ENCODE data around the gene SYT8.

The SYT8 gene

DNA sequence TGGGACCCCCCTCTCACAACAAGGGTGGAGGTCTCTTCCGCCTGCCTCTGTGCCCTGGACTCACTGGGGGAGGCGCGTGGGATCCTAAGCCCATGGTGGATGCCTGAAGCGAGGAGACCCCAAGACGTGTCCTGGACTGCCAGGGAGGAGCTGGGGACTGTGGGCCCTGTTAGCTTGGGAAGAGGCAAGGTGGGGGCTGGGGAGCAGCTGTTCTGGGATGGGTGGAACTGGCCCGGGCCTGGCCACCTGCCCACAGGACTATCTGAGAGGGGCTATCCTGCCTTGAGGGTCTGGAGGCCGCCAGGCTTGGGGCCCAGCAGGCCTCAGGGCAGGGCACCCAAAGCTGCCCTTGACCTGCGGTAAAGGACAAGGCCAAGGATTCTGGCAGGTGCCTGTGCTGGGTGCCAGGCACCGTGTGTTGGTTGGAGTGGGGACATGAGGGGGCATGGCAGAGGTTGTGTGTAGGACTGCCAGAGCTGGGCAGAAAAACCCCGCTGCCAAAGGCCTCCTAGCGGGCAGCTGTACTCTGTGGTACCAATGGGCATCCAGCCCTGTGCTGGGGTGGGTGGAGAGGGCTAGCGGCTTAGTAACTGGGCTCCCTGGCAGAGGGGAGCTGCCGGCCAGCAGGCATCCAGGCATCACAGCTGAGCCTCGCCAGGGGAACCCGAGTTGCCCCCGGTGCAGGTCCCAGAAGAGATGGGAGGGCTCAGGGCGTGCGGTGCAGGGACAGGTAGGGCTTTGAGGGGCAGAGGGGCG is 18.8 kb downstream of the SYT8 start:
- H3K27ac Mint-ChIP-seq = no peak overlapping the region
- no peaks in the 10 kb centered on the region for H3K27me3 Mint-ChIP-seq (ENCODE audit: low read depth)
- no peaks in the 10 kb centered on the region for H3K9me3 Mint-ChIP-seq
- peaks cover 4% of the 10 kb centered on the region for H3K4me1 Mint-ChIP-seq
- H3K4me3 Mint-ChIP-seq = no peak overlapping the region
- TF ChIP-seq, protein P1, sequence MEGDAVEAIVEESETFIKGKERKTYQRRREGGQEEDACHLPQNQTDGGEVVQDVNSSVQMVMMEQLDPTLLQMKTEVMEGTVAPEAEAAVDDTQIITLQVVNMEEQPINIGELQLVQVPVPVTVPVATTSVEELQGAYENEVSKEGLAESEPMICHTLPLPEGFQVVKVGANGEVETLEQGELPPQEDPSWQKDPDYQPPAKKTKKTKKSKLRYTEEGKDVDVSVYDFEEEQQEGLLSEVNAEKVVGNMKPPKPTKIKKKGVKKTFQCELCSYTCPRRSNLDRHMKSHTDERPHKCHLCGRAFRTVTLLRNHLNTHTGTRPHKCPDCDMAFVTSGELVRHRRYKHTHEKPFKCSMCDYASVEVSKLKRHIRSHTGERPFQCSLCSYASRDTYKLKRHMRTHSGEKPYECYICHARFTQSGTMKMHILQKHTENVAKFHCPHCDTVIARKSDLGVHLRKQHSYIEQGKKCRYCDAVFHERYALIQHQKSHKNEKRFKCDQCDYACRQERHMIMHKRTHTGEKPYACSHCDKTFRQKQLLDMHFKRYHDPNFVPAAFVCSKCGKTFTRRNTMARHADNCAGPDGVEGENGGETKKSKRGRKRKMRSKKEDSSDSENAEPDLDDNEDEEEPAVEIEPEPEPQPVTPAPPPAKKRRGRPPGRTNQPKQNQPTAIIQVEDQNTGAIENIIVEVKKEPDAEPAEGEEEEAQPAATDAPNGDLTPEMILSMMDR (IDR thresholded peaks at IDR 0.05; ENCODE audit: unreplicated experiment in 3 of 3) = no peak
- no peaks in the 10 kb centered on the region for H3K36me3 Mint-ChIP-seq (ENCODE audit: low read depth)

DNA sequence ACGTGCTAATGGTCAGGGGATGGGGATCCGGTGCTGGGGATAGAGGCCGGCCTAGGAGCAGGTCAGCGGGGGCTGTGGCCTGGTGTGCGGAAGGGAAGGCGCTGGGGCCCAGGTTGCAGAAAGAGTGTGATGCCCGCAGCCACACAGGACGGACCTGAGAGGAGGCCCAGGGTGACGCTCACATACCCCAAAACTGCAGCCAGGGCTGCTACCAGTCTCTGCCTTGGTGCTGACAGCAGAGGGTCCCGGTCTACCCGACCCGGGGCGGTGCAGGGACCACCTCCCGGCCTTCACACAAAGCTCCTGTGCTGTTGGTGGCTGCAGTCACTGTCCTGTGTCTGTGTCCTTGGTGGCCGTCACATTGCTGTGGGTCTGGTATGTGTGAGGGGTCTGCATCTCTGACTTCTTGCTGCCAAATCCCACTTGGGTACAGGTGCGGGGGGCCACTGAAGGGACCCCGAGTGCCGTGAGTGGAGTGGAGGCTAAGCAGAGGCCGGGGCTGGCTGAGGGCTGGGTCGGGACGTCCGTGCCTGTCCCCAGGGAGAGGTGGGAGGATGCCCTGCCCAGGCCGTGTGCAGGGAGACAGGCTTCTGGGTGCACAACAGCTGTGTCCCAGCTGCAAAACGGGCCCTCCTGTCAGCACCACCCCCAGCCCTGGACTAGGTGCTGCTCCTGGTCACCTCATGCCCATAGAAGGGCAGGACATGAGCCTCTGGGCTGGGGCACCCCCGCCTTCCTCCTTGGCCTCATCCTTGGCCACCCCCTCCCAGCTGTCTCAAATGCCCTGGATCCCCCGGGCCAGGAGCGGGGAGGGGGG is 19.6 kb downstream of the SYT8 start:
- H3K4me3 Mint-ChIP-seq = no peak overlapping the region
- peaks cover 4% of the 10 kb centered on the region for H3K4me1 Mint-ChIP-seq
- H3K27me3 Mint-ChIP-seq (ENCODE audit: low read depth) = no peaks in the 10 kb centered on the region
- TF ChIP-seq, protein P1 (IDR thresholded peaks at IDR 0.05; ENCODE audit: unreplicated experiment in 3 of 3) = no peak
- no peak overlapping the region for H3K27ac Mint-ChIP-seq
- no peaks in the 10 kb centered on the region for H3K9me3 Mint-ChIP-seq
- H3K36me3 Mint-ChIP-seq (ENCODE audit: low read depth) = no peaks in the 10 kb centered on the region

DNA sequence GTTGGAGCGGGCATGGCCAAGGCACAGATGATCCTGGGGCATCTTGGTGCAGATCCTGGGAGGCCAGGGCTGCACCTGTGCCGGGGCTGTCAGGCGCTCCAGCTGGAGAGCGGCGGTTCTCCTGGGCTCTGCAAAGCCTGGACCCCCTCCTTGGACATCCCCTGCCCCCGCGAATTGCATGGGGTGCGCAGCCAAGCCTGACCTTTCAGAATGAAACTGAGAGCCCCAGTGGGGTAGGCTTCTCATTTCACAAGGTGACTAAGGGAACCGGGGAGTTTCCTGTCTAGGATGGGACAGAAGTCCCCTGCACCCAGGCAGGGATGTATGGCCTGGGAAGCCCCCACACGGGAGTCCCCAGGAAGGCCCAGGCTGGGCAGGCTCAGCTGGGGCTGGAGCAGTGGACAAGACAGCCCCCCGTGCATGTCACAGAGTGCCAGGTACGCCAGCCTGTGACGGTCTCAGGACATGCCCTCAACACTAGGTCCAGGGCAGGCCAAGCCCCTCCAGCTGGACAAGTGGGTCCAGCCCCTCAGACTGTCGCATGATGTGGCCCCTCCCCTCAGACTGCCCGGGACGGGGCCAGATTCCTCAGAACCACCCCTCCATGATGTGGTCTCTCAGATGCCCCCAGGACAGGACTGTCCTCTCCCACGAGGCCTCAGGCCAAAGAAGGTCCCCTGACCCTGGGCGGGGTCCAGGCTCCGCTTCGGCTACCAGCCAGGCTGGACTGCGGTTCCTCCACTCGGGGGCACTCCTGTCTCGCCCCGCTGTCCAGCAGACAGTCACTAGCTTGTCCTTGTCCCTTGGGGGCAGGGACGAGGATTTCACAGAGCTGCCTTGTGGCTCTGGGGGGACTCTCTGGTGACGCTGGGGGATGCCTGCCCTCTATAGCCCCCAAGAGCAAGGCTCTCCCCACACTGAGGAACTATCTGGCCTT is 20.4 kb downstream of the SYT8 start:
- H3K9me3 Mint-ChIP-seq = no peaks in the 10 kb centered on the region
- H3K36me3 Mint-ChIP-seq (ENCODE audit: low read depth) = no peaks in the 10 kb centered on the region
- H3K4me3 Mint-ChIP-seq = no peak overlapping the region
- TF ChIP-seq, protein P1 (IDR thresholded peaks at IDR 0.05; ENCODE audit: unreplicated experiment in 3 of 3) = no peak
- no peaks in the 10 kb centered on the region for H3K27me3 Mint-ChIP-seq (ENCODE audit: low read depth)
- H3K27ac Mint-ChIP-seq = no peak overlapping the region
- H3K4me1 Mint-ChIP-seq = peaks cover 4% of the 10 kb centered on the region

DNA sequence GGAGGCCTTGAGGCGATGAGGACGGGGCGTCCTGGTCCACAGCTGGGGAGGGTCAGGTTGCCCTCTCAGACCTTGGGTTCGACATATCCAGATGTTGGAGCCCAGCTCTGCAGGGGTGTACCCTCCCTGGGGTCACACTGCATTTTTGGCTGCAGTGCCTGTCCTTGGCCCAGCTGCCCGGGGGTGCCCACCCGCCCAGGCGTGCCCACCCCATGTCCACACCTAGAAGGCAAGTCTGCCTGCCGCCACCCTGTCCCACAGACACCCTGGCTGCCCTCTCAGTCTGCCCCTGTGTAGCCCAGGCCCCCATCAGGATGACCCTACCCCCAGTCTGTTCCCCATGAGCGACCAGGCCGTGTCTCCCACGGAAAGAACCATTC is 21.1 kb downstream of the SYT8 start:
- Mint-ChIP-seq H3K4me1 (peaks cover under 1% of the 10 kb centered on the region), H3K27me3 (ENCODE audit: low read depth) (no peaks in the 10 kb centered on the region), H3K27ac (no peak overlapping the region), H3K4me3 (no peak overlapping the region), H3K9me3 (no peaks in the 10 kb centered on the region), H3K36me3 (ENCODE audit: low read depth) (no peaks in the 10 kb centered on the region)
- TF ChIP-seq, protein P1 (IDR thresholded peaks at IDR 0.05; ENCODE audit: unreplicated experiment in 3 of 3) = no peak

DNA sequence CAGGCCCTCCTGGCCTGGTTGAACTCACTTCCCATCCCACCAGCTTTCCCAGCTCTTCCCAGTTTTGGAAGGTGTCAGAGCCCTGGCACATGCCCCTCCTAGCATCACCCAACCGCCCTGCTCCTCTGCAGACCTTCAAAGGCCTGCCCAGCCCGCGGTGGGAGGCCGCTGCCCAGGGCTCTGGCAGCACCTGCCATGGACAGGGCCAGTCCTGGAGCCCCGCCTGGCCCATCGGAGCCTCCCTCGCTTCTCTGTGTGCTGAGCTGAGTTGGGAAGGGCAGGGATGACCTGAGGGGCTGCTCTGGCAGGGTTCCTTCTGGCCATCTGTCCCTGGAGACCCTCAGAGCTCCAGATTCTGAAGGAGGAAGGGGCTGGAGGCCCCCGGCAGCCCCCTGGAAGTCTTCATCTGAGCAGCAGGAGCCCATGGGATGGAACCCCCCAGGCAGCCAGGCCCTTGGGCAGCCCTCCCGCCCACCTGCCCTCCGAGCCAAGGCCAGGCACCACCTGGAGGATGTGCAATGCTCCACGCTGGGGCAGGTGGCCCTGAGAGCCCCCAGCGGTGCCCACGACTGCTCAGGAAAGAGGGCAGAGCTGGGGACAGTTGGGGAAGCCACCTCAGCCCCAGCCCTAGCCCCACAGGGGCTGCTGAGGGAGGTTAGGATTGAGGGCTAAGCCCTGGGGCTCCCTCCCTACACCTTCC is 21.7 kb downstream of the SYT8 start:
- H3K36me3 Mint-ChIP-seq (ENCODE audit: low read depth) = no peaks in the 10 kb centered on the region
- H3K27me3 Mint-ChIP-seq (ENCODE audit: low read depth) = no peaks in the 10 kb centered on the region
- H3K4me3 Mint-ChIP-seq = no peak overlapping the region
- no peak overlapping the region for H3K27ac Mint-ChIP-seq
- H3K4me1 Mint-ChIP-seq = no peaks in the 10 kb centered on the region
- no peaks in the 10 kb centered on the region for H3K9me3 Mint-ChIP-seq
- TF ChIP-seq, protein P1 (IDR thresholded peaks at IDR 0.05; ENCODE audit: unreplicated experiment in 3 of 3) = no peak
